GM12873 (cell line): ENCODE results near the gene C12orf56.

Experiments used
- TF ChIP-seq, protein P1 (sequence below): IDR thresholded peaks from 2 replicates; pipeline ENCODE4 v1.5.1; 2012; ENCODE audit warnings: low read depth, mild to moderate bottlenecking, moderate library complexity, low read length, control low read depth; ENCODE audit not compliant: insufficient read depth; ENCODE audit errors: missing control alignments

Gene C12orf56

DNA sequence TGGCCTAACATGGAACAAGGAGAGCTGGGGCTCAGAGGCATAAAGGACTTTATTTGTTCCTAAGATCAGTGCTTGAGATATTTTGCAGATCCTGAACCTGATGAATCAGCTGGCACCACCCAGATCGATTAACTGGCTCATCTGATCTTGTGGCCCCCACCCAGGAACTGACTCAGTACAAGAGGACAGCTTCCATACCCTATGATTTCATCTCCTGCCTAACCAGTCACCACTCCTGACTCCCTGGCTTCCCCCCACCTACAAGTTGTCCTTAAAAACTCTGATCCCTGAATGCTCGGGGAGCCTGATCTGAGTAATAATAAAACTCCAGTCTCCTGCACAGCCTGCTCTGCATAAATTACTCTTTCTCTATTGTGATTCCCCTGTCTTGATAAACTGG lies 5.1 kb downstream of the C12orf56 start:
- TF ChIP-seq, protein P1, sequence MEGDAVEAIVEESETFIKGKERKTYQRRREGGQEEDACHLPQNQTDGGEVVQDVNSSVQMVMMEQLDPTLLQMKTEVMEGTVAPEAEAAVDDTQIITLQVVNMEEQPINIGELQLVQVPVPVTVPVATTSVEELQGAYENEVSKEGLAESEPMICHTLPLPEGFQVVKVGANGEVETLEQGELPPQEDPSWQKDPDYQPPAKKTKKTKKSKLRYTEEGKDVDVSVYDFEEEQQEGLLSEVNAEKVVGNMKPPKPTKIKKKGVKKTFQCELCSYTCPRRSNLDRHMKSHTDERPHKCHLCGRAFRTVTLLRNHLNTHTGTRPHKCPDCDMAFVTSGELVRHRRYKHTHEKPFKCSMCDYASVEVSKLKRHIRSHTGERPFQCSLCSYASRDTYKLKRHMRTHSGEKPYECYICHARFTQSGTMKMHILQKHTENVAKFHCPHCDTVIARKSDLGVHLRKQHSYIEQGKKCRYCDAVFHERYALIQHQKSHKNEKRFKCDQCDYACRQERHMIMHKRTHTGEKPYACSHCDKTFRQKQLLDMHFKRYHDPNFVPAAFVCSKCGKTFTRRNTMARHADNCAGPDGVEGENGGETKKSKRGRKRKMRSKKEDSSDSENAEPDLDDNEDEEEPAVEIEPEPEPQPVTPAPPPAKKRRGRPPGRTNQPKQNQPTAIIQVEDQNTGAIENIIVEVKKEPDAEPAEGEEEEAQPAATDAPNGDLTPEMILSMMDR: no peak

DNA sequence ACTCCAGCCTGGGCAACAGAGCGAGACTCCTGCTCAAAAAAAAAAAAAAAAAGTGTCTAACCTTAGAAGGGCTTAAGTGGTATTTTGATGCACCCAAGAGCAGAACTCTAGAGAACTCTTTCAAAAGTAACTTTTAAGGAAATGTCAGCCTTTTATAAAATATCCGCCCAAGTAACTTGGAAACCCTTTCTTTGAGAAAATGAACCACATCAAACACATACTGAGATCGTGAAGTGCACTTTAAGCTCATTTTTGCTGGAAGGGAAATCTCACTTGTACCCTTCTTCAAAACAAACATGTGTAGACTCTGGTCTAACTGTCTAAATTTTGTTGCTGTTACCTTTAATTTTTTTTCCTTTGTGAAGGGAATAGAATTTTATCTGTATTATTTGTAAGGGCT lies 5.5 kb downstream of the C12orf56 start:
- TF ChIP-seq, protein P1: no peak

DNA sequence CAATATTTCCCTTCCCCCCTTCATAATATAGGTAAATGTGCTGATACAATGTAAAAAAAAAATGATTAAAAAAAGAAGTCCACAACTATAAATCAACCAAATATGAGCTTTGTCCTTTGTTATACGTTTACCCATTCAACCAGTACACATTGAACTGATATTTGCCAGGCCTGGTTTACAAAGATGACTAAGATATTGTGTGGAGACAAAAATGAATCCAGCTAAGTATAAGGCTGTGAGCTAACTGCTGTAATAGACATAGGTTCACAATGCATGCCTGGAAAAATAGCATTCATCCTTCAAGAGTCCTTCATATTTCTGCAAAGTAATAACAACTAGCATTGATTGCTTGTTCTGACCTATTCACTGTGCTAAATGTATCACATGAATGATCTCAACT lies 6.9 kb downstream of the C12orf56 start:
- TF ChIP-seq, protein P1: no peak

DNA sequence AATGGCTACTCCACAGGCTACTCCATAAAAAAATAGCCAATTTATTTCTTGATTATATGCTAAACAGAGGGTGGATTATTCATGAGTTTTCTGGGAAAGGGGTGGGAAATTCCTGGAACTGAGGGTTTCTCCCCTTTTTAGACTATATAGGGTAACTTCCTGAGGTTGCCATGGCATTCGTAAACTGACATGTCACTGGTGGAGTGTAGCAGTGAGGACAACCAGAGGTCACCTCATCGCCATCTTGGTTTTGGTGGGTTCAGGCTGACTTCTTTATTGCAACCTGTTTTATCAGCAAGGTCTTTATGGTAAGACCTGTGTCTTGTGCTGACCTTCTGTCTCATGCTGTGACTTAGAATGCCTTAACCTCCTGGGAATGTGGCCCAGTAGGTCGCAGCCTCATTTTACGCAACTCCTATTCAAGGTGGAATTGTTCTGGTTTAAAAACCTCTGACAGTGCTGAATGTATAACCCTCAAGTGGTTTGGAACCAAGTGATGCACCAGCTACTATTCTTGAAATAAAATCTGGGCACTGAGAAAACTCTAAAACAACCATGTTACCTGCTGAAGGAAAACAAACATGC lies 27.7 kb downstream of the C12orf56 start:
- TF ChIP-seq, protein P1: no peak

DNA sequence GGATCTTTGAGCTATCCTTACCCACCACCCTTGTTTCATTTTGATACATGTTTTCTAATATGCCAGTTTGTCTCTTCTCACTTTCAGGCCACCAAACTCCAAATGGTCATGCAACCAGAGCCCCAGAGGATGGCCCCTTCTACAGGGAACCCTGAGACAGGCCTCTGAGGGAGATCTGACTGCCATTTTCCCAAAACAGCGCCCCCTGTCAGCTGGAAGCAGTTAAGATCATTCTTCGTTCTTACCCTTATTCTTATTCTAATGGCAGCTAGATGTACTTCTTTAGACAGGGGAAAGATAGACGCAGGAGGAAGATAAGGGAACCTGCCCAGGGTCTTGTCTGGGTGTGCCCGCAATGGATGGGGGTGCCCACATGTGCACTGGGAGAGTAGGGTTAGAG lies 38.4 kb downstream of the C12orf56 start:
- TF ChIP-seq, protein P1: peak; percentile 27

DNA sequence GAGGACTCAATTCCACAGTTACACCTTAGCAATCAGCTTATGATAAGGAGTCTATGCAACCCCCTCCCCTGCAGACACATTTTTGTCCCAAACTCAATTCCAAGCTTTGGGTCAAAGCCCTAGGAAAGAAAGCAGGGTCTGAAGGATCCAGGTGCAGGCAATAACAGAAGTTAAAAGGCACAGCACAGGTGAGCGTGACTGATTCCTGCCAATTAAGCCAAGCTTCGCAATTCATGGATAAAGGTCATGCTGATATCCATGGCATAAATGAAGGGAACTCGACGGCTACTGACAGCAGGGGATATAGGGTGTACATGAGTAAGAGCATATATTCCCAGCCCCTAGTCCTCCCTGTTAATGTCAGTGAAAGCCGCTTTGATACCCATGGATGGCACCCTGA lies 39.3 kb downstream of the C12orf56 start:
- TF ChIP-seq, protein P1: no peak

DNA sequence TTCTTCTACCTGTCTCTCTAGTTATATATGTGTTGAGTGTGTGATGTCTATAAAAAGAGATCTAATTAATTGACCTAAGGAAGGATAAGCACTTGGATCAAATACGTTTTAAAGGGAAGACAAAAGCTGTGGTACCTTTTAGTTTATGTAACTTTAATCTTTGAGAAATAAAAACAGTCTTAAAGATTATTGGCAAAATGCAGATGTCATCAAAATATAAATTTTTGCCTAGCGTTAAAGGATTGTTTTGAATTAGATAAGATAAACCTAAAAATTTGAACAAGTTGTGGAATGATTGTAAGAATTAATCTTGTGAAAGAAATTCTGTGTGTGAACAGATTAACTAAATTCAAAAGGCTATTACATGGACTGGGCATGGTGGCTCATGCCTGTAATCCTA lies 42.9 kb downstream of the C12orf56 start:
- TF ChIP-seq, protein P1: no peak
